Gastrocnemius medialis (tissue), 4 donors: ENCODE results near the gene HIPK4. TPM values are rescaled to one million over a fixed set of nuclear protein-coding genes. Genes with fewer than 3 reads are reported as not detected.

Source experiments
- ATAC-seq, 2 donors: fragments of 150-250 bp; one replicate each; pipeline ENCODE4 v1.9.1; 2016
- DNase-seq, 2 donors: peaks; one replicate each; pipeline ENCODE4 v3.0.0-alpha.2; 2019
- H3K27ac ChIP-seq, 4 donors: fragments of 200-600 bp; sonication (generic); 1 replicate in 1 of 4; 2 replicates in 3 of 4; pipeline ENCODE4 v1.5.1; 2016 to 2018; ENCODE audit warnings: mild to moderate bottlenecking in 2 of 4, moderate library complexity in 1 of 4
- H3K27me3 ChIP-seq, 3 donors: fragments of 200-600 bp; sonication (generic) in 2 of 3; 1 replicate in 1 of 3; 2 replicates in 2 of 3; pipeline versions ENCODE4 v1.5.1 to v1.6.0; 2016 to 2019; ENCODE audit warnings: mild to moderate bottlenecking in 1 of 3, moderate library complexity in 1 of 3
- H3K36me3 ChIP-seq, 2 donors: fragments of 200-600 bp; sonication (generic) in 1 of 2; one replicate each; pipeline ENCODE4 v1.5.1; 2017 to 2018
- H3K4me1 ChIP-seq, 2 donors: fragments of 200-600 bp; sonication (generic) in 1 of 2; one replicate each; pipeline ENCODE4 v1.5.1; 2016 to 2017; ENCODE audit warnings: mild to moderate bottlenecking in 2 of 2
- H3K4me3 ChIP-seq, 4 donors: fragments of 200-600 bp; sonication (generic) in 3 of 4; 1 replicate in 1 of 4; 2 replicates in 3 of 4; pipeline ENCODE4 v1.5.1; 2016 to 2019; ENCODE audit warnings: mild to moderate bottlenecking in 2 of 4
- H3K9me3 ChIP-seq, 3 donors: fragments of 200-600 bp; sonication (generic) in 2 of 3; 1 replicate in 1 of 3; 2 replicates in 2 of 3; pipeline ENCODE4 v1.5.1; 2016 to 2019
- CTCF ChIP-seq, 5 experiments: fragments of 450-650 bp in 3 of 5; fragments of 200-600 bp in 2 of 5; sonication (generic) in 2 of 5; IDR thresholded peaks in 4 of 5; conservative IDR thresholded peaks in 1 of 5; 1 replicate in 4 of 5; 2 replicates in 1 of 5; pipeline ENCODE4 v1.5.1; 2016 to 2019; ENCODE audit warnings: antibody characterized with exemption in 5 of 5, mild to moderate bottlenecking in 3 of 5, moderate library complexity in 3 of 5
- POLR2A ChIP-seq, 2 donors: fragments of 450-650 bp; IDR thresholded peaks; one replicate each; pipeline ENCODE4 v1.6.1; 2017; ENCODE audit warnings: antibody characterized with exemption in 2 of 2, mild to moderate bottlenecking in 2 of 2, moderate library complexity in 2 of 2
- in situ Hi-C, 4 donors: fragments of 200-750 bp; cut with MboI; loops; one replicate each; pipeline versions ENCODE4 v1.15.0 to v1.8.0; 2017; ENCODE audit warnings: low sequenced_read_pairs in 4 of 4
- intact Hi-C: fragments of 100-400 bp; cut with DNase I; formaldehyde crosslinking; loops from one replicate; pipeline ENCODE4 v1.15.1; 2023; ENCODE audit warnings: low total_unique reads
- total RNA-seq, 4 donors: library from RNA; depleted of rRNA; stranded (reverse); fragments of >200 nt; gene quantifications; one replicate each; pipeline versions ENCODE4 v1.1.0 to v1.2.3, GENCODE V29; 2016

The HIPK4 gene
- total RNA-seq, 4 donors from 2014 or later, result 0.20 to 0.39 TPM; not detected in 2

DNA sequence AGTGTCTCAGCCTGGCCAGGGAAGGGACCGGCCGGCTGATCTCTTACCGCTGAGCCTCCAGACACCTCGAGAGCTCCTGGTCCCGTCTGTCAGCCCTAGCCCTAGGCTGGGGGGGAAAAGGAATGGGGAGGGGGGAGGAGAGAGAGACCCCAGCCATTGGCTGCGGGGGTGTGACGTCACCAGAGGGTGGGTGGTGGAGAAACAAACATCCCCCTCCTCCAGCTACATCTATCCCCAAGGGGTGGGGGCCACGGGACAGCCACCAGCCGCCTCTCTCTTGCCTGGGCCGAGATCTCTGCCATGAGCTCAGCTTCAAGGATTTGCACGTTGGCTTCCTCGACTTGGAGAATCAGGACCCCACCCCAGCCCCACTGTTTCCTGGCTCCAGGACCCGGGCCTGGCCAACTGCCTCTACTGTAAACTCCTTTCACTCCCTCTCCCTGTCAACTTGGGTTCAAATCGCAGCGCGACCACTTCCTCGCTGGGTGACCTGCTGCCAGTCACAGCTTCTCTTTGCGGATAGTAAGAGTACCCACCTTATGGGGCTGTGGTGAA lies 23.4 kb upstream of the HIPK4 start, which contains the start of gene PRX:
PRX (minus strand) TSS at position 88 of the 555 bp plus-strand sequence. CDS start 5,446 bp downstream, outside the sequence.
- H3K27me3 ChIP-seq, result no peaks in the 10 kb centered on the region
- no peak for ATAC-seq
- in situ Hi-C loops (loop anchor here in 1 of 4 donors (10.0 kb wide), 1 partner anchor 51 kb away; the partner anchor contains the start of genes BLVRB and SPTBN4), intact Hi-C loops (no loop called here)
- no peaks in the 10 kb centered on the region for H3K9me3 ChIP-seq
- peaks cover 33 to 36% of the 10 kb centered on the region in 2 donors for H3K4me1 ChIP-seq
- no peaks in the 10 kb centered on the region for H3K36me3 ChIP-seq
- TF ChIP-seq POLR2A (IDR thresholded peaks at IDR 0.05), result no peak
- no peak for TF ChIP-seq CTCF (IDR thresholded peaks at IDR 0.05 in 4 of 5, conservative IDR thresholded peaks at IDR 0.05 in 1 of 5)
- DNase-seq, result no peak
- H3K27ac ChIP-seq, result peak within 1 kb of the TSS; percentile 90 to 100 (median 98)
- H3K4me3 ChIP-seq, result no peak within 1 kb of the TSS

GRCh38 chr19:40412866-40413265 lies 22.9 kb upstream of the HIPK4 start:
- no peak for TF ChIP-seq CTCF (IDR thresholded peaks at IDR 0.05 in 4 of 5, conservative IDR thresholded peaks at IDR 0.05 in 1 of 5)
- no peak for TF ChIP-seq POLR2A (IDR thresholded peaks at IDR 0.05)
- intact Hi-C loops, result no loop called here
- Histone ChIP-seq H3K9me3 (no peaks in the 10 kb centered on the region), H3K27me3 (no peaks in the 10 kb centered on the region), H3K36me3 (no peaks in the 10 kb centered on the region), H3K4me3 (no peak overlapping the region), H3K27ac (peak overlapping the region; percentile 90 to 100 (median 98)), H3K4me1 (peaks cover 31 to 36% of the 10 kb centered on the region in 2 donors)
- DNase-seq (no peak), ATAC-seq (no peak)
- in situ Hi-C loops, result loop anchor here in 1 of 4 donors (10.0 kb wide), 1 partner anchor 52 kb away; the partner anchor contains the start of genes BLVRB and SPTBN4

GRCh38 chr19:40411958-40412499 lies 22.0 kb upstream of the HIPK4 start:
- DNase-seq, result peak; percentile 38 to 89
- TF ChIP-seq POLR2A (IDR thresholded peaks at IDR 0.05), result no peak
- no peak for TF ChIP-seq CTCF (IDR thresholded peaks at IDR 0.05 in 4 of 5, conservative IDR thresholded peaks at IDR 0.05 in 1 of 5)
- peaks cover 23 to 29% of the 10 kb centered on the region in 2 donors for H3K4me1 ChIP-seq

DNA sequence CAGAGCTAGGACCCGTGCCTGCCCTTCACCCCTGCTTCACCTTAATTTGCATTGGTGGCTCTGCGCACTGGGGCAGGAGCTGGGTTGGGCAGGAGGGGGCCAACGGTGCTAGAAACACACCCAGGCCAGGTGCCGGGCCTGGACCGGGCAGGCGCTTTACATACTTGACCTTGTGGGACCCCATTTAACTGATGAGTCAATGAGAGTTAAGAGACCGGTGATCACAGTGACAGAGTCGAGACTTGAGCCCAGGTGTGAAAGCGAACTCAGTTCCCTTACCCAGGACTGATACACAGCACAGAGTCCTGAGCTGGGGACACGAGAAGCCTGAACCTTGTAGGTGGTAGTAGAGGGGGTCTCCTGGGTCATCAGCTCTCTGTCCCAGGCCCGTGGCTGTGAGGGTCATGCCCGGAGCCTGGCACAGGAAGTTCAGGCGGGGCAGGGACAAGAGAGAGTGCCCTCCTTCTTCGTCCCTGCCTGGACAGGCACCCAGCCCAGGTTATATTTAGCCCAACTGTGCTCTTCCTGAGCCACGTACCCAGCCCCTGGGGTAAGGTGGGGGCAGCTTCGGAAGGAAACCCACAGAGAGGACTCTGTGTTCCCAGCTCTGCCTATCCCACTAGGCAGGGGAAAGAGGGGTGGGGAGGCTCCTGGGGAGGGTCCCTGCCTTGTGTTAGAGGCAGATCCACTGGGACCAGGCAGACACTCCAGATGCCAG lies 21.3 kb upstream of the HIPK4 start:
- peaks cover 23 to 29% of the 10 kb centered on the region in 2 donors for H3K4me1 ChIP-seq
- ATAC-seq, result peak; percentile 87 to 94
- TF ChIP-seq POLR2A (IDR thresholded peaks at IDR 0.05) (peak; percentile 57 to 65), CTCF (IDR thresholded peaks at IDR 0.05 in 4 of 5, conservative IDR thresholded peaks at IDR 0.05 in 1 of 5) (no peak)

More at GRCh38 chr19:40411958-40412499, 22.0 kb upstream of the HIPK4 start:
- intact Hi-C loops, result no loop called here
- H3K27me3 ChIP-seq, result no peaks in the 10 kb centered on the region
- no peaks in the 10 kb centered on the region for H3K36me3 ChIP-seq
- in situ Hi-C loops, result loop anchor here in 1 of 4 donors (10.0 kb wide), 1 partner anchor 53 kb away; the partner anchor contains the start of genes BLVRB and SPTBN4
- H3K27ac ChIP-seq, result peak overlapping the region; percentile 90 to 100 (median 98)
- ATAC-seq, result peak; percentile 60 to 73
- H3K4me3 ChIP-seq, result peak overlapping the region in 2 of 4 donors; percentile 17 to 38
- no peaks in the 10 kb centered on the region for H3K9me3 ChIP-seq

More for the DNA sequence above, 21.3 kb upstream of the HIPK4 start:
- Histone ChIP-seq H3K36me3 (no peaks in the 10 kb centered on the region), H3K9me3 (no peaks in the 10 kb centered on the region), H3K4me3 (peak overlapping the region in 3 of 4 donors; percentile 17 to 38 (median 26)), H3K27me3 (no peaks in the 10 kb centered on the region), H3K27ac (peak overlapping the region; percentile 90 to 100 (median 98))
- in situ Hi-C loops (loop anchor here in 1 of 4 donors (10.0 kb wide), 1 partner anchor 54 kb away; the partner anchor contains the start of genes BLVRB and SPTBN4), intact Hi-C loops (no loop called here)
- peak; percentile 71 to 93 for DNase-seq
